ENCODE results near the gene SUSD6.
A peak's percentile ranks its signal among the peaks of the same experiment; 100 is the strongest.
"Not testable (repeated sequence)": the region's sequence is repeated elsewhere in the genome, so short reads cannot be mapped to it uniquely, and the experiment has no call there.

The SUSD6 gene

DNA sequence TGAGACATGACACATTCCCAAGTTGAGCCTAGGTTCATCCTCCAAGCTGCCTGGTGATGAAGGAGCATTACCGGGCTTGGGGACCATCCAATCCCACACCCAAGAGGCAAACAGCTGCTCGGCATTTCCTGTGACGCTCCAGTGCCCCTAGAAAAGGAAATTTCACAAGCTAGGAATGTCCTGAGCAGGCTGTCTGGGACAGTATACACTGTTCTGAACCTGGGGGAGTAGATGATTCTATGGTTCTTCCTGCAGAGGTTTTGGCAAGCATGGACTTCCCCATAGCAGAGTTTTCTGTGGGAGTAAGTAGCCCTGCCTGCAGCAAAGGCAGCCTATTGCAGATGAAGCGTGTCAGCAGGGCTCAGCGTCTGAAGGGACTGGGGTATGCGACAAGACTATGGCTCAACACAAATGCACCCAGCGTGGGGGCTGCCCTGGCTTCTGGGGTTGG lies 108.1 kb downstream of the SUSD6 start:
- DNase-seq, result no peak

DNA sequence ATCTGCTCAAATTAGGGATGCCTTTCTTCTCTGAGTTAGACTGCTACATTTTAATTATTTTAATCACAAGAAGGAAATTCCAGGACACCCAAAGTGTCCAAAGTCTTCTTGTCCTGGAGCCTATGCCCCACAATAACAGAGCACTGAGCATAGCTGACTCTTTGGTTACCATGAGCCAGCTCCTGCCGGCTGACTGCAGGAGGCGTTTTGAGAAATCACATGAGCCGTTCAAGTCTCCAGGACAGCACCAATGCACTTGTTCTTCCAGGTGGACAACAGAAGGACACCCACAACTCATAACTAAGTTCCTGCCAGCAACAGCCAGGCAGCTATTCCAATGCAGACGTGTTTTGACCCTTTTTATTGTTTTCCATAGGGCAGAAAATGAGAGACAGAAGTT lies 109.5 kb downstream of the SUSD6 start:
- no peak for DNase-seq

GRCh38 chr14:69726761-69727511 lies 115.5 kb downstream of the SUSD6 start:
- DNase-seq, result peak; percentile 39

- no peak for DNase-seq
Measured at GRCh38 chr14:69727860-69728259, 116.5 kb downstream of the SUSD6 start.

GRCh38 chr14:69731919-69732598 lies 120.7 kb downstream of the SUSD6 start:
- not testable (repeated sequence) for DNase-seq

GRCh38 chr14:69736405-69736804 lies 125.0 kb downstream of the SUSD6 start:
- not testable (repeated sequence) for DNase-seq

DNA sequence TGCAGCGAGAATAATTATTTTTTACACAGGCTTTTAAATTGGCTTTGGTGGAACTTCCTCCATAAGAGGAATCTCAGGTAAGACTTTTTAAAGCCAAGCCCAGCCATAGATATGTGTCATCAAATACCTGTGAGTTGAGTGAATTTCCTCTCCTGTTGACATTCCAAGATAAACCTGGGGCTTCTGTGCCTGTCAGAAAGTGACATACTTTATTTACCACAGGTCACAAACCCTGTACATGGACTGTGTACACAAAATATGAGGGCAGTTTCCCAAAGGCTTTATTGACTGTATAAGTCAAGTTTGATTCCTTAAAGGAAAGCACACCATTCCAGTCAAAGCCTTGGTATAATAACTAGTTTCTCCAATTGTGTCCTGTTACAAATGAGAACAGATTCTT lies 129.7 kb downstream of the SUSD6 start:
- DNase-seq, result no peak

DNA sequence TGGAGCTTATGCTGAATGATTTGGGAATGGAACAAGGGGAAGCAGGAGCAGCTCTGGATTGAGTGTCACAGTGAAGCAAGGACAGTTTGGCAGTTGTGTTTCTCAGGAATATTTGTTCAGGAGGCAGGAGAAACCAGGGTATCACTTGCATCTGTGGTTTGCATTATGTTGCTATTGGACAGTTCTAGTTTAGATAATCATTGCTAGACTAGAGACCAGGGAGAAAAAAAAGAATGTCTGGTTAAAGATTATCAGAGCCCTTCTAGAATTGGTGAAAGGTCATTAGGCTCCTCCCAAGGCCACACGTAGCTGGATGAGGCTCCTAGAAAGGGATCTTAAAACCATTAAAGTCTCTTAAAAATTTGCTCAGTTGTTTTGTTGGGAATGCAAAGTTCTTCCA lies 138.6 kb downstream of the SUSD6 start:
- no peak for DNase-seq

DNA sequence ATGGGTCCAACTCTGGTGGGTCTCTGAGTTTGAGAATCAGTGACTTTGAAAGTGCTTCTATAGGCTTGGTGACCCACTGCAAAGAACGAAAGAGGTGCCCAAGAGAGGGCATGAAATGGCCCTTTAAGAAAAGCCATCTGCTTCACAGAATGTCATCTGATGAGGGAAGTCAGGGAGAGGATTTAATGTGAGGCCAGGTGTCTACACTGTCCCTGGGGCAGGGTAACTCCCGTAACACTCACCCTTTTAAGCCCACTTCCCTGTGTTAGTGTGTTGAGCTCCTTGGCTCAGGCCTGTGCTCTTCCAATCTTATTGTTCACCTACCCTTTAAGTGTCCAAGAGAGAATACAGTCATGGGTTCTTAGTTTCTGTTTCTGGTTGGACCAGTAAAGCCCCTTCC lies 139.1 kb downstream of the SUSD6 start:
- no peak for DNase-seq

DNA sequence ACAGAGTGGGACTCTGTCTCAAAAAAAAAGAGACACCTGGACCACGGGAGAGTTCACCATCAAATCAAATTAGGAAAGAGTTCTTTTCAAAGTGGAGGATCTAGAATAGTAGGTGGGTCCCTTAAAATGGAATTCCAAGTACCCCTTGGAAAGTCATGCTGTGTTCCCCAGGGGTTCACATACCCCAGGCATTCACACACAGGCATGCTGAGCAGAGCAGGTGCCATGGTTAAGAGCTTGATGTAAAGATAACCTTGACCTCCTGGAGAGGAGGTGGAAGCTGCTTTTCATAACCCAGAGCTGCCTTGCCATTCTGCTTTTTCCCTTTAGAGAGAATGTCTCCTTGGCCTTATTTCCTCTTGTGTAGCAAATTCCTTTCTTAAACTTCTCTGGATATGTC lies 141.4 kb downstream of the SUSD6 start:
- no peak for DNase-seq

GRCh38 chr14:69753860-69754259 lies 142.5 kb downstream of the SUSD6 start:
- DNase-seq, result no peak

- no peak for DNase-seq
Measured at GRCh38 chr14:69754487-69754886, 143.1 kb downstream of the SUSD6 start.

DNA sequence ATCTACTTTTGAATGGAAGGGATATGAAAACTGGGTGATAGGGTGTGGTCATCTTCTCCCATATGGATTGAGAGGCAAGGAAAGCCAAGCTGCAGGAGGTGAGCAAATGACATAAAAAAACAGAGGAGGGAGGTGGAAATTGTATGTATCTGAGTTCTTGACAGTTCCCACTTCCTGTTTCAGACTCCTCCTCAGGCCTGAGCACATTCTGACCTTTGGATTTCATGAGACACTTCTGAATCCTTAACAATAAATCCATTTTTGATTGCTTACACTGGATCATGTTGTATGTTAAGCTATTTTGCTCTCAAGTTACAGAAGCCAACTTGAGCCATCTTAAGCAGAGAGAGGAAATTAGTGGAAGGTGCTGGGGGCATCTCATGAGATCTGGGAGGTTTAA lies 143.9 kb downstream of the SUSD6 start:
- no peak for DNase-seq

DNA sequence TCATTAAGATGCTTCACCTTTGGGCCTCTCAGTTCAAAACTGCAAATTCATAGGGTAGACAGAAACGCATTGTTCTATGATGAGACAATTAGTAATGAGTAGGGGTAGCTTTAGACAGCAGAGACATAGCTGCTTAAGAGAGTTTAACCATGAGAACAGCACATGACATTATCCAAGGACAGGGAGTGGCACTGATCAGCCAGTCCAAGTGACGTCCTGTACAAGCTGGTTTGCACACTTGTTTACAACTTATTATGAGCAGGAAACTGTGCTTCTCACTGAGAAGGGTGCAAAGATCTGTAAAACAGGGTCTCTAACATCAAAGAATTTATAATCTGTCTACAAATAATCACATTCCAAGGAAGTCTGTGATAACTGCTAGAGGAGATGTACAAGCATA lies 144.4 kb downstream of the SUSD6 start:
- DNase-seq, result no peak

DNA sequence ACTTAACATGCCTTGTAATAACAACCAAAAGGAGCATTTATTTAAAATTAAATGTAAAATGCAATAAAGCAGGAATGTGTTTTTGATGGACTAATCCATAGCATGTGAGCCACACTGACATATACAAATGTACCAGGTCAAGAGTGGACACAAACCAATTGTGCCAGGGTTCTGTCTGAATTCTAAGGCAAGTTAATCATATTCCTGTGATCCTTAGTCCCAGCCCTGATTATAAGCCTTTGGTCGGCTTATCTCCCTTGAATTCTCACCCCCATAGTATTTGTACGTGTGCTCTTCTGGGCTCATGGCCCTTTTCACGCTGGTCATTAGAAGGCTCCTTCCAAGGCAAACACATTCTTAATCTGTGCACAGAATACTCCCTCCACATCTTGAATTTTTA lies 144.9 kb downstream of the SUSD6 start:
- no peak for DNase-seq

DNA sequence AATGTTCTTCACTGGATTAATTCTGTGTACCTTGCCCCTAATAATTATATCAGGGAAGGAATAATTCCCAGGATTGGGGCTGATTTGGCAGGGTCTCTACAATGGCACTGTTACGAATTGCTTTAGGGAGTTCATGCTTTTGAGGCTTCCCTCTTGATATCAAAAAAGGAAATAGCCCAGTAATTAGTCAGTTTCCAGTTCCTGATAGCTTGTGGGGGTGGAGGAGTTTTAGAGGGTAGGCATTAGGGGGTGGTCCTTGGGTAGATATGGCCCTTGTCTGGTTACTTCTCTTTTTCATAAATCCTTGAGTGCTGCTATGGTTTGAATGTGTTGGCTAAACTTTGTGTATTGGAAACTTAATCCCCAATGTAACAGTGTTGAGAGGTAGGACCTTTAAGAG lies 149.4 kb downstream of the SUSD6 start:
- DNase-seq, result no peak

DNA sequence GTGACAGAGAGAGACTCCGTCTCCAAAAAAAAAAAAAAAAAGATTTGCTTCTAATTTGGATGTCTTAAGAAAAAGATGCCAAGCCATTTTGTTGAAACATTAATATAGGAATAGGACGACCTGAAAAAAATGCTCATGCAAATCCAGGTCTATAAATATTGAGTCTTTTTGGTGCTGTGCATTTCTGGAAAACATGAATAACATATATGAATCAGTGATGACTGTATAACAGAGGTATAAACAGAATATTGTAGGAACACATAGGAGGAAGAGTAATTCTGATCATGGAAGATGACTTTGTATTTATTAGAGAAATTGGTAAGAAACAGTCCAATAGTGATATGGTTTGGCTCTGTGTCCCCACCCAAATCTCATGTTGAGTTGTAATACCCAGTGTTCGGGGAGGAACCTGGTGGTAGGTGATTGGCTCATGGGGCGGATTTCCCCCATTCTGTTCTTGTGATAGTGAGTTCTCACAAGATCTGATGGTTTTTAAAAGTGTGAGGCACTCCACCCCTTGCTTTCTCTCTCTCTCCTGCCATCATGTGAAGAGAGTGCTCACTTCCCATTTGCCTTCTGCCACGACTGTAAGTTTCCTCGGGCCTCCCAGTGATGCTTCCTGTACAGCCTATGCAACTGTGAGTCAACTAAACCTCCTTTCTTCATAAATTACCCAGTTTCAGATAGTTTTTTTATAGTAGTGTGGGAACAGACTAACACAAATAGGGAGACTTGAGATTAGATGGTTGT lies 152.5 kb downstream of the SUSD6 start:
- DNase-seq, result no peak
